Umbilical cord (tissue), 2 donors: ENCODE data around the gene SYNJ2. TPM values are rescaled to one million over a fixed set of nuclear protein-coding genes. Genes with fewer than 3 reads are reported as not detected.

Source experiments
- DNase-seq: peaks from one replicate; pipeline ENCODE4 v3.0.0-alpha.2; 2015; ENCODE audit warnings: low spot score
- total RNA-seq: library from RNA; depleted of rRNA; stranded (reverse); fragments of >200 nt; gene quantifications from one replicate; pipeline ENCODE4 v1.2.3, GENCODE V29; 2014; ENCODE audit warnings: low replicate concordance; ENCODE audit not compliant: insufficient read depth

SYNJ2 gene
- total RNA-seq, 1 donor from 2014 or later: 12.3 TPM

DNA sequence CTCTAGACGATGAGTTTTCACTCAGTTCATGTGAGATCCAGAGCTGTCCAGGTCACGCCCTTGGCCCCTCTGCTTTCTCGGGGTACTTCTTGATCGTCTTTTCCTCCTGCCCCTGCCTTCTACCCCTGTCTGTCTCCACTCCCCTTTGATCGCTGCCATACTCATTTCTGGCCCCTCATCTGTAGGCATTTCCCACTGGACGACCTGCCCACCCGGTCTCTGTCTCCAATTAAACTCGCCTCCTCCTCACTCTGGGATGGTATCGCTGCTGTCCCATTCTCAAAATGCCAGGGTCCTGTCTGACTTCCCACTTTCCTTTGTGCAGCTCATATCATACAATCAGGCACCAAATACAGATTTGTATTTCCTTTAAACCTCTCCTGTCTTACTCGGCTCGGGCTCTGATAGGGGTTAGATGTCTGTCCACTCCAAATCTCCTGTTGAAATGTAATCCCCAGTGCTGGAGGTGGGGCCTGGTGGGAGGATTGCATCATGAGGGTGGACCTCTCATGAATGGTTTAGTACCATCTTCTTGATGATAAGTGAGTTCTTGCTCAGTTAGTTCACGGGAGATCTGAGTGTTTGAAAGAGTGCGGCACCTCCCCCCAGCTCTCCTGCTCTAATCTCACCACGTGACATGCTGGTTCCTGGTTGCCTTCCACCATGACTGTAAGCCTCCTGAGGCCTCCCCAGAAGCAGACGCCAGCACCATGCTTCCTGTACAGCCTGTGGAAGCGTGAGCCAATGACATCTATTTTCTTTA is 3.5 kb upstream of the SYNJ2 start:
- no peak for DNase-seq

- no peak for DNase-seq
These were observed 1.2 kb upstream of the SYNJ2 start for GRCh38 chr6:157980288-157981131.

DNA sequence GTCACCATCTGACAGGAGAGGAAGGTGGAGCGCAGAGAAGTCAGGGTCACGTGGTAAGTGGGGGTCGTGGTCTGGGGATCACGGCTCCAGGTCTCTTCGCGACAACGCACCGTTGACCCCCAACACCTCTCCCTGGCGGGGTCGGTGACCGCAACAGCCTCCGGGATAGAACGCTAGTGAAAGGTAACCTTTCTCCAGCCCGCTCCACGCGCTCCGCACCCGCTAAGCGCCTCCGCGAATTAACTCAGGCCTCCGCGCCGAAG is 600 bp upstream of the SYNJ2 start:
- DNase-seq: no peak

DNA sequence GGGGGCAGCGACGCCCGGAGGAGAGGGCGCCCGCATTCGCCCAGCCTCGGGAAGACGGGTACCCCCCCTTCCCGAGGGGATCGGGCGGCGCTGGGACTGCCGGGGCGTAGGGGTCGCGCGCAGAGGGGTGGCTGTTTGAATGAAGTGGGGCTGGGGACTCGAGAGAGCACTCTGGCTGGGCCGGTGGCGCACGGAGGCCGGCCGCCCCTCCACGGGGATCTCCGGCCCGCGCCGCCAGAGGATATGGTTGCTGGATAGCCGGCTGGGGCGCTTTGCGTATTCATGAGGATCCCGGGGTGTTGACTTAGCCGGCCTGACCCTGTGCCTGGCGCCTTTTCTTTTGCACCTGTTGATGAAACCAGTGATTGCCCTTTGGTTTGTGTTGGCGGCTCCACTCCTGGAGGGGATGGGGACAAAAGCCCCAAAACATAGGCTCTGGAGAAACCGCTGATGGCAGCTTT is 469 bp downstream of the SYNJ2 start:
- DNase-seq: no peak

DNA sequence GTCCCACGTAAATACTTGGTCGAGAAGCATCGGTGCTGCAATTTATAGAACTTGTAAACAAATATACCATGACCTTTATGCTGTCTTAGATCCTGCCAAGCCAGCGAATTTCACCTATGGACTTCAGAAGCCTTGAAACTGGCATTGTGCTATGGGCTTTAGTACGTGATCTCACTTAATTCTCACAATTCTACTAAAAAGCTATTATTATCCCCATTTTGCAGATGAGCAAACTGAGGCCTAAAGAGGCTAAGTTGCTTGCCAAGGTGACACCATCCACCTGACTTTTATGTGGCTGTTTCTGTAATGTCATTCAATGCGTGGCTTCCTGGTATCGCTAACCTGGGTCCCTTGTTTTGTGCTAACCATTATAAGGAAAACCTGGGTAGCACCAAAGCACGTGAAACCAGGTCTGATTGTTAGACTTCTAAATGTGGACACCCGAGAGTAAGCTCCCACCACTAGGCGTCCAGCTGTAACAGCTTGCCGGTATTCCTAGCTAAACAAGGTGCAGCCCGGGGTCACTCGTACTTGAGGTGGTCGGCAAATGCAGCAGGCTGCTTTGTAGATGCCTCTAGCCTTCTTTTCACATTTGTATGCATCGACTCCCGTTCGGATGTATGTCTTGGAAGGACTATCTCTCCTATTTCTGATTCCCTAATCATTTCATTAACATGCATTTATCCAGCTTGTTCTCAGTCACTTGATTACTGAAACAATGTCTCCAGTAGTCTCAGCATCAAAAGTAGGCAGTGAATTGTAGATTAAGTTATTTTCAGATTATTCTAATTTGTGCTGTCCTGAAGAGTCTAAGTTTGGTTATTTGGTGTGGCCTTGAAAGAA is 1.1 kb downstream of the SYNJ2 start:
- no peak for DNase-seq

DNA sequence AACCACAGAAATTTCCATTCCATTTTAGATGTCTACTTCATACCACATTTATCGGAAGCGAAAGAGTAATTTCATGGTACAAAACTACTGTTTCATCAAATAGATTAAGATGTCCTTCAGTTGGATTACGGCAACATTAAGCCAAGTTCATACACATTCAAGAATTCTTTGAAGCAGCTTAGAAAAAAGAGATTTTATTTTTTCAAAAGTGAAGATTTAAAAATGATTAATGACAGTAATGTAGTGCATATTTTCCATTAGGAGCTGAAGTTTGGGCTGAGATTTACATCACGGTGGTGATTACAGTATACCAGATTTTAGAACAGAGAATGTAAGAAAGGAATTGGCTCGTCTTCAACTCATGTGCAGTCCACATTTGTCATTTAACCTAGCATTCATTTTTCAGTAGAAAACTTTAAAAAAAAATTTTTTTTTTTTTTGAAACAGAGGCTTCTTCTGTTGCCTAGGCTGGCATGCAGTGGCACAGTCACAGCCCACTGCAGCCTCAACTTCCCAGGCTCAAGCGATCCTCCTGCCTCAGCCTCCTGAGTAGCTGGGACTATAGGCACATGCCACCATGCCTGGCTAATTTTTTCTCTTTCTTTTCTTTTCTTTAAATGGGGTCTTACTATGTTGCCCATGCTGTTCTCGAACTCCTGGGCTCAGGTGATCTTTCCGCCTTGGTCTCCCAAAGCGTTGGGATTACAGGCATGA is 1.9 kb downstream of the SYNJ2 start:
- no peak for DNase-seq

DNA sequence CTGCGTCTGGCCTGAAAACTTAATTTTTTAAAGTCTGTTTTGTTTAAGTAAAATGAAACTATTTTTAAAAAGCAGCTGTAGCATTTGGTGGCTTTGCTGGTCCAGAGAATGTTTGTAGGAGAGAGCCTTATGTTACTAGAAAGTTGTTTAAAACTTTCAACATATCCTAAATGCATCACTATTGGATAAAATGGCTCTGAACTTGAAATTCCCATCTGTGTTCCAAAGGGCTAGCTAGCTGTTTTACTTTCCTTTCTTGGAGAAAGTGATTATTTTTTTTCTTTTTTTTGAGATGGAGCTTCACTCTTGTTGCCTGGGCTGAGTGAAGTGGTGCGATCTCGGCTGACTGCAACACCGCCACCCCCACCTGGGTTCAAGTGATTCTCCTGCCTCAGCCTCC is 2.5 kb downstream of the SYNJ2 start:
- no peak for DNase-seq

GRCh38 chr6:157984686-157985225 is 3.1 kb downstream of the SYNJ2 start:
- no peak for DNase-seq

GRCh38 chr6:157985378-157986155 is 3.9 kb downstream of the SYNJ2 start:
- no peak for DNase-seq

GRCh38 chr6:157987788-157988699 is 6.4 kb downstream of the SYNJ2 start:
- no peak for DNase-seq

DNA sequence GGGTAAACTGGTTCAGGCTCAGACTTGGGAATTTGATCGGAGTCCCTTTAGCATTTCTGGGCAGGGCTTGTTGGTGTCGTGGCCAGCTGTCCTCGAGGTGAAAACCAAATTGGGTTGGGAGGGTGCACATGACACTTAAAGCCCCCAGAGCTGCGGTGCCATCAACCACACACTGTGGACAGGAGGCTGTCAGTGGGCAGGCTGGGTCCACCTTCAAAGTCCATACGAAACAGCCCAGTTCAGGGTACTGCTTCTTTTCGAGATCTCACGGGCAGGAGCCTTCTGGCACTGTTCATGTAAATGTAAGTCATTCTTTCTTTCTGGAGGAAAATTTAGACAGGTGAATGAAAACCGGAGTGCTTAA is 7.0 kb downstream of the SYNJ2 start:
- no peak for DNase-seq

DNA sequence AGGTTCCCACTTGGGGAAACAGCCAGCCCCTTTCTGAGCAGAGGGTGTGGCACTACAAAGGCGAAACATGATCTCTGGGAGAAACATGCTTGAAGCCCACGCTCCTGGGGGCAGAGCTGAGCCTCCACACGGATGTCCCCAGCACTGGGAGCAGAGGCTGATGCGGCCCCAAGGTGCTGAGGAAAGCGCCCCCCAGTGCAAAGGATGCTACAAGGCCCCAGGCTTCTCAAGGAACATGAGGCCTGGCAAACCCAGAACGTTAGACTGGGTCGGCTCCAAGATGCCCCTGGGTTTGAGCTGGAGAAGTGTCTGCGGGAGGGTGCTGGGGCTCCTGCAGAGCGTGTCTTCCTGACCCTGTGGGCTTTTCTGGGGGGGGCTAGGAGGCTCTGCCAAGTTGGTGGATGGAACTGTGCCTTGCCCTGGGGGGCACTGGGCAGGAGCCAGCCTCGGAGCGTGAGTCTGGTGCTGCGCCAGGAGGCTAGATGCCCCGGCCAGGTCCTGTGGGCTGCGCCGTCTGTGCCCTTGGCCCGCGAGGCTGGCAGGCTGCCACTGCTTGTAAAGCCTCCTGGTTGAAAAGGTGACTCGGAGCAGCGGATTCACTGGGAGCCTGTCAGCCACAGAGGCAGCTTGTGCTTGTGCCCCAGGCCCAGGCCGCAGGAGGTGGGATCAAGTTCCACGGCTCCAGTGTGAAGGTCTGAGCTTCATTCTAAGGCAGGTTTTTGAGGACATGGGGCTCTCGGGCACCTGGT is 8.1 kb downstream of the SYNJ2 start:
- no peak for DNase-seq

DNA sequence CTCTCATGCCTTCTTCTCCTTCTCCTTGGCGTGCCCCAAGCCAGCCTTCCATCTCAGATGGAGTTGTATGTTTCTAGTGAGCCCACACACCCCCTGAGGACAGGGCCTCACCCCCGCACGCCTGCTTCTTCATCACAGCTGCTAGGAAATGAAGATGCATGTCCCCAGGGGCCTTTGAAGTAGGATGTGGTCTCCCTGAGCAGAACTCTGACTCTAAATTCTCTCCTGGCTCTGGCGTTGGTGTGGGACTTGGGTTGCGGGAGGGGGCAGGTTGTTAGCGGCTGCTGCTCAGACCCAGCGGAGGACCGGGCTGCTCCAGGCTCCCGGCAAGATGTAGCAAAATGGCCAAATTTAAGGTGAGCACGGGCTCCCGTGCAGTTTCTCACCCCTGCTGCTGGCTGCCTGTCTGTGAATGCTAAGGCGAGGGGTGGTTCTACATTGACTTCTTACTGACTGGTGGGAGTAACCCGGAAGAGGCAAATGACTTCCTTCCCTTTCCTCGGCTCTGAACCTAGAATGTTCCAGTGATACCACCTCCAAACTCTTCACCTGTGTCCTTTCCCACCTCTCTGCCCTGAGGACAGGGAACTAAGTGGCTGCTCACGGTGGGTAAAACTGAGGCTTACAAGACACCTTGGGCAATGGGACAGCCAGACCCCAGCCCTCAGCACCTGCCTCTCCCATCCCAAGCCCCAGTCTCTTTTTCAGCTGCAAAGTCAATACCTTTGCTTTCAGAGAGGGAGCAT is 8.8 kb downstream of the SYNJ2 start:
- no peak for DNase-seq

GRCh38 chr6:157991067-157991432 is 9.4 kb downstream of the SYNJ2 start:
- DNase-seq: no peak

- DNase-seq: no peak
These were observed 11.4 kb downstream of the SYNJ2 start for GRCh38 chr6:157993076-157993475.

GRCh38 chr6:157994125-157994795 is 12.6 kb downstream of the SYNJ2 start:
- DNase-seq: no peak

- DNase-seq: no peak
These were observed 13.8 kb downstream of the SYNJ2 start for GRCh38 chr6:157995458-157995857.
